Activated CD4-positive, alpha-beta T cell treated with anti-CD3 and anti-CD28 coated beads, Interleukin-2, amount 50 U/mL, for 4 hours (primary cell): Measurements from ENCODE around the gene ATF7IP.
"Not testable (repeated sequence)": the region's sequence is repeated elsewhere in the genome, so short reads cannot be mapped to it uniquely, and the experiment has no call there.

Source experiments
- DNase-seq, 2 experiments: peaks; one replicate each; pipeline ENCODE4 v3.0.0-alpha.2; 2020

Gene ATF7IP

GRCh38 chr12:14384783-14385638, 19.5 kb downstream of the ATF7IP start:
- peak; percentile 26 for DNase-seq

- DNase-seq, result no peak
Measured at GRCh38 chr12:14387219-14387871, 21.9 kb downstream of the ATF7IP start.

- DNase-seq, result no peak
Measured at GRCh38 chr12:14390449-14390848, 25.0 kb downstream of the ATF7IP start.

GRCh38 chr12:14390870-14391530, 25.5 kb downstream of the ATF7IP start:
- no peak for DNase-seq

- DNase-seq, result no peak
Measured at GRCh38 chr12:14393751-14394150, 28.3 kb downstream of the ATF7IP start.

- DNase-seq, result no peak
Measured at GRCh38 chr12:14394317-14395073, 29.0 kb downstream of the ATF7IP start.

GRCh38 chr12:14395074-14395778, 29.7 kb downstream of the ATF7IP start:
- DNase-seq, result no peak

- no peak for DNase-seq
Measured at GRCh38 chr12:14396071-14396470, 30.6 kb downstream of the ATF7IP start.

GRCh38 chr12:14399871-14400270, 34.4 kb downstream of the ATF7IP start:
- no peak for DNase-seq

GRCh38 chr12:14400599-14400998, 35.1 kb downstream of the ATF7IP start:
- DNase-seq, result no peak

GRCh38 chr12:14401267-14401666, 35.8 kb downstream of the ATF7IP start:
- not testable (repeated sequence) for DNase-seq

GRCh38 chr12:14402697-14403096, 37.2 kb downstream of the ATF7IP start:
- no peak for DNase-seq

- DNase-seq, result no peak
Measured at GRCh38 chr12:14403293-14403692, 37.8 kb downstream of the ATF7IP start.

- no peak for DNase-seq
Measured at GRCh38 chr12:14403711-14404196, 38.3 kb downstream of the ATF7IP start.

- not testable (repeated sequence) for DNase-seq
Measured at GRCh38 chr12:14405407-14405806, 39.9 kb downstream of the ATF7IP start.

GRCh38 chr12:14408208-14408607, 42.7 kb downstream of the ATF7IP start:
- DNase-seq, result no peak

- no peak for DNase-seq
Measured at GRCh38 chr12:14410177-14410576, 44.7 kb downstream of the ATF7IP start.

- peak in 1 of 2 experiments; percentile 17 for DNase-seq
Measured at GRCh38 chr12:14410841-14411569, 45.5 kb downstream of the ATF7IP start.

- DNase-seq, result no peak
Measured at GRCh38 chr12:14416658-14417057, 51.2 kb downstream of the ATF7IP start.

GRCh38 chr12:14417715-14418114, 52.2 kb downstream of the ATF7IP start:
- DNase-seq, result peak; percentile 60 to 64

- no peak for DNase-seq
Measured at GRCh38 chr12:14418451-14418890, 53.0 kb downstream of the ATF7IP start.
